HCT116 (cell line): ENCODE measurements around the gene GPHN. TPM values are rescaled to one million over a fixed set of nuclear protein-coding genes. Genes with fewer than 3 reads are reported as not detected.

ENCODE experiments used
- ATAC-seq: fragments of 200-7000 bp; cut with Tn5 transposase; 2 replicates; pipeline ENCODE4 v1.9.1; 2020; ENCODE audit warnings: mild to moderate bottlenecking, moderate library complexity
- BruUV-seq: library from RNA; stranded (reverse); fragments of 400-500 nt; replicated peaks from 2 replicates; lab custom pipeline; 2021; lab: Mats Ljungman, UMichigan
- CTCF ChIA-PET: fragments of 300-600 bp; sonication (Branson Sonifier 250); formaldehyde crosslinking; loops from one replicate; lab custom pipeline; 2021; ENCODE audit warnings: antibody characterized with exemption; lab: Charles Lee
- POLR2A ChIA-PET: fragments of 300-600, 350-600 bp; sonication (Branson Sonifier 250); formaldehyde crosslinking; loops from one replicate; lab custom pipeline; 2021; ENCODE audit warnings: antibody characterized with exemption; lab: Charles Lee
- RAD21 ChIA-PET, 2 experiments: fragments of 300-600 bp; sonication (Branson Sonifier 250); formaldehyde crosslinking; loops; one replicate each; lab custom pipeline; 2023; ENCODE audit warnings: low total read pairs in 2 of 2; ENCODE audit not compliant: uncharacterized antibody in 2 of 2, unreplicated experiment in 2 of 2, low non-redundant PET in 1 of 2; lab: Charles Lee
- DNase-seq: peaks from one replicate; pipeline ENCODE4 v3.0.0-alpha.2; 2010; ENCODE audit warnings: low read depth, low spot score
- H2AFZ ChIP-seq: fragments of 200-600 bp; shearing (Covaris generic), sonication (generic); 2 replicates; pipeline ENCODE4 v1.6.1; 2017; ENCODE audit warnings: low read depth, mixed run types, mixed read lengths, antibody characterized with exemption, low read length; ENCODE audit not compliant: poor library complexity, severe bottlenecking
- H3K27ac ChIP-seq: 2 replicates; pipeline ENCODE4 v1.5.1; 2012; ENCODE audit warnings: low read depth, low read length
- H3K27me3 ChIP-seq: fragments of 200-600 bp; sonication (generic); 2 replicates; pipeline ENCODE4 v1.6.1; 2016; ENCODE audit warnings: mixed run types, low read length, mixed read lengths; ENCODE audit not compliant: insufficient read depth
- H3K36me3 ChIP-seq, 2 experiments: fragments of 200-500 bp in 1 of 2; fragments of 200-600 bp in 1 of 2; sonication (Bioruptor generic) in 1 of 2; sonication (generic) in 1 of 2; 2 replicates each; pipeline versions ENCODE4 v1.5.1 to v1.6.1; 2014 to 2016; ENCODE audit warnings: low read length in 2 of 2, inconsistent platforms in 1 of 2, mixed read lengths in 1 of 2, mixed run types in 1 of 2; ENCODE audit not compliant: insufficient read depth in 2 of 2, control insufficient read depth in 1 of 2
- H3K4me1 ChIP-seq, 2 experiments: fragments of 200-600 bp in 1 of 2; sonication (generic) in 1 of 2; 2 replicates each; pipeline versions ENCODE4 v1.5.1 to v1.6.1; 2012 to 2017; ENCODE audit warnings: low read length in 2 of 2, inconsistent platforms in 1 of 2, mild to moderate bottlenecking in 1 of 2, mixed read lengths in 1 of 2, mixed run types in 1 of 2, moderate library complexity in 1 of 2; ENCODE audit not compliant: insufficient read depth in 2 of 2, control insufficient read depth in 1 of 2
- H3K4me2 ChIP-seq: fragments of 200-600 bp; sonication (generic); 2 replicates; pipeline ENCODE4 v1.6.1; 2017; ENCODE audit warnings: mixed run types, low read length, mixed read lengths
- H3K4me3 ChIP-seq, 2 experiments: fragments of 200-600 bp in 1 of 2; sonication (generic) in 1 of 2; replicated peaks in 1 of 2; 2 replicates each; pipeline ENCODE4 v1.5.1; 2011 to 2016; ENCODE audit warnings: low read length in 2 of 2, control low read depth in 1 of 2, low read depth in 1 of 2, mild to moderate bottlenecking in 1 of 2, mixed read lengths in 1 of 2, mixed run types in 1 of 2
- H3K79me2 ChIP-seq: fragments of 200-600 bp; sonication (generic); 2 replicates; pipeline ENCODE4 v1.6.1; 2017; ENCODE audit warnings: mild to moderate bottlenecking, mixed run types, low read length, moderate library complexity, mixed read lengths; ENCODE audit not compliant: insufficient read depth
- H3K9ac ChIP-seq: fragments of 200-600 bp; sonication (generic); 2 replicates; pipeline ENCODE4 v1.6.1; 2016; ENCODE audit warnings: low read length, mixed read lengths
- H3K9me2 ChIP-seq: fragments of 200-600 bp; sonication (generic), shearing (Covaris generic); 2 replicates; pipeline ENCODE4 v1.6.1; 2017; ENCODE audit warnings: mixed run types, mild to moderate bottlenecking, moderate library complexity; ENCODE audit not compliant: insufficient read depth
- H3K9me3 ChIP-seq, 2 experiments: fragments of 200-500 bp in 1 of 2; fragments of 200-600 bp in 1 of 2; sonication (Bioruptor generic) in 1 of 2; sonication (generic) in 1 of 2; 2 replicates each; pipeline ENCODE4 v1.6.1; 2014 to 2017; ENCODE audit warnings: low read length in 2 of 2, mixed read lengths in 2 of 2, inconsistent platforms in 1 of 2, low read depth in 1 of 2, mild to moderate bottlenecking in 1 of 2, mixed run types in 1 of 2, moderate library complexity in 1 of 2; ENCODE audit not compliant: control insufficient read depth in 1 of 2, insufficient read depth in 1 of 2
- H4K20me1 ChIP-seq: fragments of 200-600 bp; sonication (generic), shearing (Covaris generic); 2 replicates; pipeline ENCODE4 v1.6.1; 2017; ENCODE audit warnings: mixed run types, mild to moderate bottlenecking, moderate library complexity; ENCODE audit not compliant: insufficient read depth
- CBX3 ChIP-seq: IDR thresholded peaks from 2 replicates; pipeline ENCODE4 v1.6.1; 2012; ENCODE audit warnings: low read depth
- CEBPB ChIP-seq: IDR thresholded peaks from 2 replicates; pipeline ENCODE4 v1.6.1; 2012; ENCODE audit warnings: low read depth
- ELF1 ChIP-seq: IDR thresholded peaks from 2 replicates; pipeline ENCODE4 v1.6.1; 2012; ENCODE audit warnings: low read depth, borderline replicate concordance
- POLR2A ChIP-seq: IDR thresholded peaks from 2 replicates; pipeline ENCODE4 v1.7.0; 2011; ENCODE audit warnings: borderline replicate concordance; ENCODE audit not compliant: insufficient read depth, insufficient read length; ENCODE audit errors: extremely low read depth
- RAD21 ChIP-seq: IDR thresholded peaks from 2 replicates; pipeline ENCODE4 v1.6.1; 2012; ENCODE audit warnings: low read depth, mild to moderate bottlenecking
- SRF ChIP-seq: IDR thresholded peaks from 2 replicates; pipeline ENCODE4 v1.6.1; 2012; ENCODE audit warnings: low read depth
- intact Hi-C: fragments of 100-400 bp; cut with micrococcal nuclease; formaldehyde crosslinking; loops from 2 replicates; pipeline ENCODE4 v1.10.0; 2022
- total RNA-seq: library from RNA; stranded (reverse); gene quantifications from one replicate; pipeline ENCODE4 v1.2.1, GENCODE V29; 2021; ENCODE audit not compliant: unreplicated experiment
- TF ChIP-seq, protein P1 (sequence below): IDR thresholded peaks from 2 replicates; pipeline ENCODE4 v1.6.1; 2011; ENCODE audit warnings: mild to moderate bottlenecking, low read length, moderate library complexity; ENCODE audit not compliant: insufficient replicate concordance; ENCODE audit errors: extremely low read depth
- TF ChIP-seq, protein P2 (sequence below), 3 experiments: fragments of 200-600 bp in 1 of 3; sonication (generic) in 1 of 3; IDR thresholded peaks in 2 of 3; conservative IDR thresholded peaks in 1 of 3; 2 replicates each; pipeline ENCODE4 v1.5.1; 2012 to 2017; ENCODE audit warnings: low read depth in 2 of 3, low read length in 2 of 3, antibody characterized with exemption in 1 of 3, borderline replicate concordance in 1 of 3, control low read depth in 1 of 3, mild to moderate bottlenecking in 1 of 3, mixed read lengths in 1 of 3, mixed run types in 1 of 3, moderate library complexity in 1 of 3; ENCODE audit not compliant: insufficient read depth in 1 of 3

GPHN gene
- total RNA-seq, 1 experiment from 2014 or later = 43.8 TPM

GRCh38 chr14:67162385-67162784, 654.4 kb downstream of the GPHN start:
- RAD21 ChIA-PET = no interaction called here
- Histone ChIP-seq H3K27ac (no peak overlapping the region), H3K4me3 (no peak overlapping the region), H3K9ac (no peak overlapping the region), H4K20me1 (no peaks in the 10 kb centered on the region), H3K4me1 (peaks cover 0 to 3% of the 10 kb centered on the region in 2 experiments; a peak in 2 of 4 replicates), H3K9me3 (no peaks in the 10 kb centered on the region), H3K79me2 (no peaks in the 10 kb centered on the region), H3K36me3 (no peaks in the 10 kb centered on the region), H3K9me2 (no peaks in the 10 kb centered on the region), H3K4me2 (no peak overlapping the region), H3K27me3 (no peaks in the 10 kb centered on the region), H2AFZ (no peak overlapping the region)
- CTCF ChIA-PET = interaction anchor here (1.7 kb wide), 1 partner anchor 123 kb away, joined by 7 read pairs; no protein-coding TSS in a partner anchor
- ATAC-seq (no peak), DNase-seq (no peak)
- POLR2A ChIA-PET = no interaction called here
- TF ChIP-seq CBX3 (no peak), SRF (no peak), ELF1 (no peak), POLR2A (no peak)
- TF ChIP-seq, protein P1, sequence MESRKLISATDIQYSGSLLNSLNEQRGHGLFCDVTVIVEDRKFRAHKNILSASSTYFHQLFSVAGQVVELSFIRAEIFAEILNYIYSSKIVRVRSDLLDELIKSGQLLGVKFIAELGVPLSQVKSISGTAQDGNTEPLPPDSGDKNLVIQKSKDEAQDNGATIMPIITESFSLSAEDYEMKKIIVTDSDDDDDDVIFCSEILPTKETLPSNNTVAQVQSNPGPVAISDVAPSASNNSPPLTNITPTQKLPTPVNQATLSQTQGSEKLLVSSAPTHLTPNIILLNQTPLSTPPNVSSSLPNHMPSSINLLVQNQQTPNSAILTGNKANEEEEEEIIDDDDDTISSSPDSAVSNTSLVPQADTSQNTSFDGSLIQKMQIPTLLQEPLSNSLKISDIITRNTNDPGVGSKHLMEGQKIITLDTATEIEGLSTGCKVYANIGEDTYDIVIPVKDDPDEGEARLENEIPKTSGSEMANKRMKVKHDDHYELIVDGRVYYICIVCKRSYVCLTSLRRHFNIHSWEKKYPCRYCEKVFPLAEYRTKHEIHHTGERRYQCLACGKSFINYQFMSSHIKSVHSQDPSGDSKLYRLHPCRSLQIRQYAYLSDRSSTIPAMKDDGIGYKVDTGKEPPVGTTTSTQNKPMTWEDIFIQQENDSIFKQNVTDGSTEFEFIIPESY = no peak
- no TSS peak for BruUV-seq
- intact Hi-C loops = no loop called here

GRCh38 chr14:67166450-67166853, 658.5 kb downstream of the GPHN start:
- H3K36me3 ChIP-seq = no peaks in the 10 kb centered on the region
- no peaks in the 10 kb centered on the region for H3K9me2 ChIP-seq
- no peak overlapping the region for H3K4me3 ChIP-seq
- ChIA-PET RAD21 (interaction anchor here (0.6 to 2.2 kb wide), 4 partner anchors 118 to 186 kb away, joined by 3 to 10 read pairs (median 6); no protein-coding TSS in a partner anchor), CTCF (interaction anchor here (0.8 to 4.6 kb wide), 6 partner anchors 117 to 543 kb away, joined by 3 to 52 read pairs (median 6); partner anchors contain the start of gene ATP6V1D), POLR2A (interaction anchor here (1.7 kb wide), 1 partner anchor 119 kb away, joined by 3 read pairs; no protein-coding TSS in a partner anchor)
- no peak overlapping the region for H2AFZ ChIP-seq
- DNase-seq = peak; percentile 24
- no peak overlapping the region for H3K4me2 ChIP-seq
- no peaks in the 10 kb centered on the region for H4K20me1 ChIP-seq
- no peak overlapping the region for H3K27ac ChIP-seq
- H3K9me3 ChIP-seq = no peaks in the 10 kb centered on the region
- ATAC-seq = peak; percentile 72
- H3K79me2 ChIP-seq = no peaks in the 10 kb centered on the region
- TF ChIP-seq RAD21 (peak; percentile 94), CEBPB (no peak)
- TF ChIP-seq, protein P2, sequence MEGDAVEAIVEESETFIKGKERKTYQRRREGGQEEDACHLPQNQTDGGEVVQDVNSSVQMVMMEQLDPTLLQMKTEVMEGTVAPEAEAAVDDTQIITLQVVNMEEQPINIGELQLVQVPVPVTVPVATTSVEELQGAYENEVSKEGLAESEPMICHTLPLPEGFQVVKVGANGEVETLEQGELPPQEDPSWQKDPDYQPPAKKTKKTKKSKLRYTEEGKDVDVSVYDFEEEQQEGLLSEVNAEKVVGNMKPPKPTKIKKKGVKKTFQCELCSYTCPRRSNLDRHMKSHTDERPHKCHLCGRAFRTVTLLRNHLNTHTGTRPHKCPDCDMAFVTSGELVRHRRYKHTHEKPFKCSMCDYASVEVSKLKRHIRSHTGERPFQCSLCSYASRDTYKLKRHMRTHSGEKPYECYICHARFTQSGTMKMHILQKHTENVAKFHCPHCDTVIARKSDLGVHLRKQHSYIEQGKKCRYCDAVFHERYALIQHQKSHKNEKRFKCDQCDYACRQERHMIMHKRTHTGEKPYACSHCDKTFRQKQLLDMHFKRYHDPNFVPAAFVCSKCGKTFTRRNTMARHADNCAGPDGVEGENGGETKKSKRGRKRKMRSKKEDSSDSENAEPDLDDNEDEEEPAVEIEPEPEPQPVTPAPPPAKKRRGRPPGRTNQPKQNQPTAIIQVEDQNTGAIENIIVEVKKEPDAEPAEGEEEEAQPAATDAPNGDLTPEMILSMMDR (IDR thresholded peaks at IDR 0.05 in 2 of 3, conservative IDR thresholded peaks at IDR 0.05 in 1 of 3; ENCODE audit: borderline replicate concordance in 1 of 3, insufficient read depth in 1 of 3, low read depth in 2 of 3, low read length in 2 of 3) = peak; percentile 79 to 89 (median 87)
- TF ChIP-seq, protein P1 = no peak
- peaks cover 4 to 12% of the 10 kb centered on the region in 2 experiments; a peak in 2 of 4 replicates for H3K4me1 ChIP-seq
- no peak overlapping the region for H3K9ac ChIP-seq
- no TSS peak for BruUV-seq
- no peaks in the 10 kb centered on the region for H3K27me3 ChIP-seq
- intact Hi-C loops = loop anchor here (1.0 to 5.0 kb wide), 3 partner anchors 120 to 536 kb away; partner anchors contain the start of gene RDH12
